Trophoblast cell (in vitro differentiated cells and primary cell): Measurements from ENCODE around the gene ABAT.
A peak's percentile ranks its signal among the peaks of the same experiment; 100 is the strongest.
"Not testable (repeated sequence)": the region's sequence is repeated elsewhere in the genome, so short reads cannot be mapped to it uniquely, and the experiment has no call there.

Experiments used
- DNase-seq, 2 donors: peaks; one replicate each; pipeline ENCODE4 v3.0.0-alpha.2; 2016
- H2AFZ ChIP-seq: 2 replicates; pipeline ENCODE4 v1.6.1; 2013; ENCODE audit warnings: low read length, moderate library complexity, mild to moderate bottlenecking; ENCODE audit not compliant: insufficient read depth, poor library complexity
- H2AK5ac ChIP-seq: 2 replicates; pipeline ENCODE4 v1.6.1; 2013; ENCODE audit warnings: mild to moderate bottlenecking, low read length
- H2BK120ac ChIP-seq: 2 replicates; pipeline ENCODE4 v1.6.1; 2013; ENCODE audit warnings: low read length, mild to moderate bottlenecking, moderate library complexity; ENCODE audit not compliant: insufficient read depth, poor library complexity
- H2BK12ac ChIP-seq: 2 replicates; pipeline ENCODE4 v1.6.1; 2013; ENCODE audit warnings: mild to moderate bottlenecking, low read length, moderate library complexity
- H2BK5ac ChIP-seq: 2 replicates; pipeline ENCODE4 v1.6.1; 2013; ENCODE audit warnings: low read length, low read depth, moderate library complexity, mild to moderate bottlenecking; ENCODE audit not compliant: poor library complexity
- H3K14ac ChIP-seq: 2 replicates; pipeline ENCODE4 v1.6.1; 2013; ENCODE audit warnings: mild to moderate bottlenecking, low read length
- H3K18ac ChIP-seq: 2 replicates; pipeline ENCODE4 v1.6.1; 2013; ENCODE audit warnings: mild to moderate bottlenecking, low read length
- H3K23ac ChIP-seq: 2 replicates; pipeline ENCODE4 v1.6.1; 2013; ENCODE audit warnings: low read length
- H3K27ac ChIP-seq: 2 replicates; pipeline ENCODE4 v1.5.1; 2013; ENCODE audit warnings: low read depth, mild to moderate bottlenecking, inconsistent platforms, low read length, moderate library complexity
- H3K27me3 ChIP-seq: 2 replicates; pipeline ENCODE4 v1.6.1; 2013; ENCODE audit warnings: inconsistent platforms, mild to moderate bottlenecking, low read length, moderate library complexity; ENCODE audit not compliant: insufficient read depth
- H3K36me3 ChIP-seq, 2 experiments: 1 replicate in 1 of 2; 2 replicates in 1 of 2; pipeline ENCODE4 v1.6.1; 2013; ENCODE audit warnings: low read length in 2 of 2, mild to moderate bottlenecking in 2 of 2, moderate library complexity in 1 of 2; ENCODE audit not compliant: insufficient read depth in 2 of 2, control insufficient read depth in 1 of 2
- H3K4ac ChIP-seq: 2 replicates; pipeline ENCODE4 v1.6.1; 2013; ENCODE audit warnings: low read depth, mild to moderate bottlenecking, low read length, moderate library complexity
- H3K4me1 ChIP-seq, 2 experiments: 1 replicate in 1 of 2; 2 replicates in 1 of 2; pipeline ENCODE4 v1.6.1; 2013; ENCODE audit warnings: low read length in 2 of 2, mild to moderate bottlenecking in 2 of 2, moderate library complexity in 1 of 2; ENCODE audit not compliant: insufficient read depth in 2 of 2, control insufficient read depth in 1 of 2
- H3K4me2 ChIP-seq: 2 replicates; pipeline ENCODE4 v1.6.1; 2013; ENCODE audit warnings: inconsistent platforms, mild to moderate bottlenecking, low read length, moderate library complexity
- H3K4me3 ChIP-seq: 2 replicates; pipeline ENCODE4 v1.5.1; 2013; ENCODE audit warnings: mild to moderate bottlenecking, low read depth, low read length, inconsistent platforms
- H3K79me1 ChIP-seq: one replicate; pipeline ENCODE4 v1.6.1; 2013; ENCODE audit warnings: low read length
- H3K79me2 ChIP-seq: 2 replicates; pipeline ENCODE4 v1.6.1; 2013; ENCODE audit warnings: low read length, mild to moderate bottlenecking; ENCODE audit not compliant: control insufficient read depth, insufficient read depth, poor library complexity
- H3K9ac ChIP-seq: 2 replicates; pipeline ENCODE4 v1.6.1; 2013; ENCODE audit warnings: mild to moderate bottlenecking, low read length
- H3K9me3 ChIP-seq: 2 replicates; pipeline ENCODE4 v1.6.1; 2013; ENCODE audit warnings: low read depth, mild to moderate bottlenecking, control low read depth, inconsistent platforms, low read length; ENCODE audit not compliant: insufficient read depth
- H4K12ac ChIP-seq: 2 replicates; pipeline ENCODE4 v1.6.1; 2013; ENCODE audit warnings: low read depth, mild to moderate bottlenecking, low read length, moderate library complexity
- H4K8ac ChIP-seq: 2 replicates; pipeline ENCODE4 v1.6.1; 2013; ENCODE audit warnings: low read depth, mild to moderate bottlenecking, low read length, moderate library complexity
- H4K91ac ChIP-seq: one replicate; pipeline ENCODE4 v1.6.1; 2013; ENCODE audit warnings: low read depth, mild to moderate bottlenecking, low read length, moderate library complexity
- WGBS: extraction: QIAGEN DNeasy Blood & Tissue Kit; methylation state at CpG from one replicate; pipeline ENCODE4 v1.1.7; 2013; ENCODE audit warnings: missing lambda C conversion rate; ENCODE audit not compliant: insufficient read length, insufficient coverage; ENCODE audit errors: extremely low coverage; 5-methylcytosine and 5-hydroxymethylcytosine counted together

ABAT gene

GRCh38 chr16:8798535-8799157 lies 124.2 kb downstream of the ABAT start:
- H2BK120ac ChIP-seq: no peak overlapping the region
- H2AK5ac ChIP-seq: peak overlapping the region; percentile 84
- H3K4me1 ChIP-seq: peaks cover 0 to 7% of the 10 kb centered on the region in 2 experiments

GRCh38 chr16:8801701-8802100 lies 127.3 kb downstream of the ABAT start:
- WGBS: no CpG with 5 or more reads among the region's 4 CpGs
- H3K14ac ChIP-seq: no peak overlapping the region
- H2BK12ac ChIP-seq: no peak overlapping the region

More at GRCh38 chr16:8798535-8799157, 124.2 kb downstream of the ABAT start:
- no CpG with 5 or more reads among the region's 7 CpGs for WGBS
- Histone ChIP-seq H3K79me1 (peaks cover 5% of the 10 kb centered on the region), H4K12ac (no peak overlapping the region), H2AFZ (no peak overlapping the region), H4K8ac (peak overlapping the region; percentile 51), H3K18ac (no peak overlapping the region), H3K4me3 (peak overlapping the region; percentile 100), H2BK12ac (no peak overlapping the region), H3K27ac (no peak overlapping the region), H3K23ac (no peak overlapping the region), H4K91ac (no peak overlapping the region), H3K4ac (peak overlapping the region; percentile 98), H3K27me3 (no peaks in the 10 kb centered on the region), H3K79me2 (peaks cover 20% of the 10 kb centered on the region), H3K9me3 (no peaks in the 10 kb centered on the region), H3K9ac (peak overlapping the region; percentile 96), H3K36me3 (peaks cover 12 to 22% of the 10 kb centered on the region in 2 experiments), H3K14ac (peak overlapping the region; percentile 34), H2BK5ac (no peak overlapping the region), H3K4me2 (peak overlapping the region; percentile 91)
- no peak for DNase-seq

DNA sequence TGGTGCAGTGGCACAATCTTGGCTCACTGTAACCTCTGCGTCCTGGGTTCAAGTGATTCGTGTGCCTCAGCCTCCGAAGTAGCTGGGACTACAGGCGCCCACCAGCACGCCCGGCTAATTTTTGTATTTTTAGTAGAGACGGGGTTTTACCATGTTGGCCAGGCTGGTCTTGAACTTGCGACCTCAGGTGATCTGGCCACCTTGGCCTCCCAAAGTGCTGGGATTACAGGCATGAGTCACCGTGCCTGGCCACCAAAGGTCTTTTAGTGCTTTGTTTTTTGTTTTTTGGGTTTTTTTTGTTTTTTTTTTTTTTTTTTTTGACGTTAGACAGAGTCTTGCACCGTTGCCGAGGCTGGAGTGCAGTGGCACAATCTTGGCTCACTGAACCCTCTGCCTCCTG lies 129.3 kb downstream of the ABAT start:
- not testable (repeated sequence) for H3K4me2 ChIP-seq, H3K27ac ChIP-seq, H2AK5ac ChIP-seq, H2BK120ac ChIP-seq, H3K27me3 ChIP-seq, H3K79me2 ChIP-seq, H2BK5ac ChIP-seq, H3K9ac ChIP-seq, H3K79me1 ChIP-seq, H3K4ac ChIP-seq, H3K23ac ChIP-seq, DNase-seq, H4K12ac ChIP-seq, H4K91ac ChIP-seq, H2BK12ac ChIP-seq, H3K14ac ChIP-seq, H3K4me3 ChIP-seq, H2AFZ ChIP-seq, H3K18ac ChIP-seq, H3K4me1 ChIP-seq, H4K8ac ChIP-seq, H3K9me3 ChIP-seq
- WGBS: no CpG with 5 or more reads among the region's 12 CpGs
- peaks cover 41 to 58% of the 10 kb centered on the region in 2 experiments for H3K36me3 ChIP-seq

More at GRCh38 chr16:8801701-8802100, 127.3 kb downstream of the ABAT start:
- H3K4me1 ChIP-seq: peaks cover 0 to 7% of the 10 kb centered on the region in 2 experiments
- no peak overlapping the region for H3K27ac ChIP-seq
- no peak overlapping the region for H2BK120ac ChIP-seq
- no peaks in the 10 kb centered on the region for H3K9me3 ChIP-seq
- no peak overlapping the region for H3K23ac ChIP-seq
- no peak overlapping the region for H2AFZ ChIP-seq
- H3K4me3 ChIP-seq: no peak overlapping the region
- H4K12ac ChIP-seq: no peak overlapping the region
- no peak overlapping the region for H2AK5ac ChIP-seq
- H3K36me3 ChIP-seq: peaks cover 25 to 40% of the 10 kb centered on the region in 2 experiments
- H3K18ac ChIP-seq: no peak overlapping the region
- H3K79me2 ChIP-seq: peaks cover 20% of the 10 kb centered on the region
- H3K27me3 ChIP-seq: no peaks in the 10 kb centered on the region
- H3K79me1 ChIP-seq: peaks cover 5% of the 10 kb centered on the region
- H3K9ac ChIP-seq: no peak overlapping the region
- no peak overlapping the region for H3K4ac ChIP-seq
- H4K91ac ChIP-seq: no peak overlapping the region
- no peak overlapping the region for H2BK5ac ChIP-seq
- H4K8ac ChIP-seq: no peak overlapping the region
- no peak overlapping the region for H3K4me2 ChIP-seq
- no peak for DNase-seq

DNA sequence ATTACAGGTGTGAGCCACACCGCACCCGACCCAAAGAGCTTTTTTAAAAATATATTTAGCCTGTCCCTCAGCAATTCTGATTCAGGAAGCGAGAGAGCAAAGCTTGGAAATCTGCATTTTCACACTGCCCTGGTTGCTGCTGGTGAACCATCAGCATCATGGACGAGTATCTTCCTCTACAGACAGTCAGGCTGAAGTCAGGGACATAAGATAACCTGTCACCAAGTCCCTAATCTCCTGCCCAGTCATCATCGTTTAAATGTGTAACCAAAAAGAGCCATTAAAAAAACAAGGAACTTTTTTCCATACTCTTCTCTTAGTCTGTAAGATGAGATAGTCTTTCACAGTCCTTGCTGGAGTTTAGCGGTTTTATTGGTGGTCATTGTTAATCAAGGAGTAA lies 129.9 kb downstream of the ABAT start:
- Histone ChIP-seq H2BK12ac (no peak overlapping the region), H3K27me3 (no peaks in the 10 kb centered on the region), H3K79me2 (peaks cover 5% of the 10 kb centered on the region), H3K36me3 (peaks cover 44 to 61% of the 10 kb centered on the region in 2 experiments), H3K14ac (no peak overlapping the region), H4K91ac (no peak overlapping the region), H4K12ac (no peak overlapping the region), H3K9ac (no peak overlapping the region), H3K9me3 (no peaks in the 10 kb centered on the region), H2AFZ (no peak overlapping the region), H3K4me3 (no peak overlapping the region), H3K79me1 (no peaks in the 10 kb centered on the region), H3K18ac (no peak overlapping the region), H2BK120ac (no peak overlapping the region), H4K8ac (no peak overlapping the region), H3K4me1 (peaks cover 0 to under 1% of the 10 kb centered on the region in 2 experiments), H3K4ac (no peak overlapping the region), H3K27ac (no peak overlapping the region), H3K4me2 (no peak overlapping the region), H3K23ac (no peak overlapping the region), H2BK5ac (no peak overlapping the region), H2AK5ac (no peak overlapping the region)
- DNase-seq: no peak
- no CpG with 5 or more reads among the region's 6 CpGs for WGBS
